Astrocyte (in vitro differentiated cells and primary cell): ENCODE results near the gene CDKN2B. TPM values are rescaled to one million over a fixed set of nuclear protein-coding genes. Genes with fewer than 3 reads are reported as not detected.
A peak's percentile ranks its signal among the peaks of the same experiment; 100 is the strongest.

Source experiments
- DNase-seq: peaks from one replicate; pipeline ENCODE4 v3.0.0-alpha.2; 2010; ENCODE audit warnings: low read depth
- FAIRE-seq: peaks from 2 replicates; lab custom pipeline; 2011; peaks lifted over from hg19 to GRCh38; lab: Jason Lieb, UNC
- H2AFZ ChIP-seq: 2 replicates; pipeline ENCODE4 v1.6.0; 2012; ENCODE audit warnings: low read depth, low read length, inconsistent platforms
- H3K27ac ChIP-seq: 2 replicates; pipeline ENCODE4 v1.5.1; 2011; ENCODE audit warnings: low read depth, low read length, inconsistent platforms
- H3K27me3 ChIP-seq: 2 replicates; pipeline ENCODE4 v1.6.0; 2011; ENCODE audit warnings: low read length, inconsistent platforms; ENCODE audit not compliant: insufficient read depth
- H3K36me3 ChIP-seq: 2 replicates; pipeline ENCODE4 v1.5.1; 2011; ENCODE audit warnings: low read length, inconsistent platforms; ENCODE audit not compliant: insufficient read depth
- H3K4me1 ChIP-seq: 2 replicates; pipeline ENCODE4 v1.5.1; 2011; ENCODE audit warnings: low read length, inconsistent platforms; ENCODE audit not compliant: insufficient read depth
- H3K4me2 ChIP-seq: 2 replicates; pipeline ENCODE4 v1.6.0; 2012; ENCODE audit warnings: low read length, inconsistent platforms
- H3K4me3 ChIP-seq: 2 replicates; pipeline ENCODE4 v1.5.1; 2011; ENCODE audit warnings: low read depth, mild to moderate bottlenecking, low read length, inconsistent platforms; ENCODE audit not compliant: insufficient read depth
- H3K79me2 ChIP-seq: 2 replicates; pipeline ENCODE4 v1.6.0; 2012; ENCODE audit warnings: mild to moderate bottlenecking, low read length, inconsistent platforms; ENCODE audit not compliant: insufficient read depth
- H3K9ac ChIP-seq: 2 replicates; pipeline ENCODE4 v1.6.0; 2012; ENCODE audit warnings: mild to moderate bottlenecking, low read length, inconsistent platforms
- H3K9me3 ChIP-seq: 2 replicates; pipeline ENCODE4 v1.5.1; 2012; ENCODE audit warnings: low read depth, mild to moderate bottlenecking, low read length, inconsistent platforms; ENCODE audit not compliant: insufficient read depth
- H4K20me1 ChIP-seq: 2 replicates; pipeline ENCODE4 v1.6.0; 2012; ENCODE audit warnings: low read length, inconsistent platforms; ENCODE audit not compliant: insufficient read depth
- H3K27ac Mint-ChIP-seq: one replicate; pipeline ENCODE4 v1.8.0; 2021; ENCODE audit warnings: mild to moderate bottlenecking, mixed read lengths; ENCODE audit not compliant: unreplicated experiment
- H3K27me3 Mint-ChIP-seq: one replicate; pipeline ENCODE4 v1.8.0; 2021; ENCODE audit warnings: low read depth, mixed read lengths; ENCODE audit not compliant: unreplicated experiment
- H3K36me3 Mint-ChIP-seq: one replicate; pipeline ENCODE4 v1.8.0; 2021; ENCODE audit warnings: low read depth, mixed read lengths; ENCODE audit not compliant: unreplicated experiment
- H3K4me1 Mint-ChIP-seq: one replicate; pipeline ENCODE4 v1.8.0; 2021; ENCODE audit warnings: low read depth, mixed read lengths; ENCODE audit not compliant: unreplicated experiment
- H3K4me3 Mint-ChIP-seq: one replicate; pipeline ENCODE4 v1.8.0; 2021; ENCODE audit warnings: mild to moderate bottlenecking, moderate library complexity, mixed read lengths; ENCODE audit not compliant: unreplicated experiment
- H3K9me3 Mint-ChIP-seq: one replicate; pipeline ENCODE4 v1.8.0; 2021; ENCODE audit warnings: mild to moderate bottlenecking, mixed read lengths; ENCODE audit not compliant: unreplicated experiment
- EZH2 ChIP-seq: IDR thresholded peaks from 2 replicates; pipeline ENCODE4 v1.6.1; 2012; ENCODE audit warnings: mild to moderate bottlenecking, low read length, inconsistent platforms; ENCODE audit not compliant: insufficient read depth
- total RNA-seq: library from RNA; stranded (reverse); gene quantifications from 2 replicates; pipeline ENCODE4 v1.2.1, GENCODE V29; 2021
- TF ChIP-seq, protein P1 (sequence below): IDR thresholded peaks from 2 replicates; pipeline ENCODE4 v1.5.1; 2011; ENCODE audit warnings: low read depth, mild to moderate bottlenecking, inconsistent platforms, low read length, moderate library complexity; ENCODE audit not compliant: insufficient read depth

The CDKN2B gene
- total RNA-seq, 1 donor from 2014 or later, result 306 TPM

- Histone ChIP-seq H3K4me3 (no peak overlapping the region), H3K36me3 (peaks cover 11% of the 10 kb centered on the region), H3K9me3 (peaks cover 8% of the 10 kb centered on the region), H3K9ac (no peak overlapping the region), H3K27me3 (peaks cover 65% of the 10 kb centered on the region), H2AFZ (no peak overlapping the region), H4K20me1 (peaks cover 62% of the 10 kb centered on the region), H3K4me2 (peak overlapping the region; percentile 71), H3K79me2 (no peaks in the 10 kb centered on the region), H3K27ac (no peak overlapping the region), H3K4me1 (peaks cover 18% of the 10 kb centered on the region)
- Mint-ChIP-seq H3K4me1 (peaks cover 4% of the 10 kb centered on the region), H3K9me3 (peaks cover 31% of the 10 kb centered on the region), H3K36me3 (peaks cover 26% of the 10 kb centered on the region), H3K27ac (peak overlapping the region; percentile 70), H3K4me3 (no peak overlapping the region), H3K27me3 (peaks cover 81% of the 10 kb centered on the region)
- DNase-seq (no peak), FAIRE-seq (no peak)
- no peak for TF ChIP-seq EZH2
Measured at GRCh38 chr9:21969951-21970799, 38.9 kb downstream of the CDKN2B start.

DNA sequence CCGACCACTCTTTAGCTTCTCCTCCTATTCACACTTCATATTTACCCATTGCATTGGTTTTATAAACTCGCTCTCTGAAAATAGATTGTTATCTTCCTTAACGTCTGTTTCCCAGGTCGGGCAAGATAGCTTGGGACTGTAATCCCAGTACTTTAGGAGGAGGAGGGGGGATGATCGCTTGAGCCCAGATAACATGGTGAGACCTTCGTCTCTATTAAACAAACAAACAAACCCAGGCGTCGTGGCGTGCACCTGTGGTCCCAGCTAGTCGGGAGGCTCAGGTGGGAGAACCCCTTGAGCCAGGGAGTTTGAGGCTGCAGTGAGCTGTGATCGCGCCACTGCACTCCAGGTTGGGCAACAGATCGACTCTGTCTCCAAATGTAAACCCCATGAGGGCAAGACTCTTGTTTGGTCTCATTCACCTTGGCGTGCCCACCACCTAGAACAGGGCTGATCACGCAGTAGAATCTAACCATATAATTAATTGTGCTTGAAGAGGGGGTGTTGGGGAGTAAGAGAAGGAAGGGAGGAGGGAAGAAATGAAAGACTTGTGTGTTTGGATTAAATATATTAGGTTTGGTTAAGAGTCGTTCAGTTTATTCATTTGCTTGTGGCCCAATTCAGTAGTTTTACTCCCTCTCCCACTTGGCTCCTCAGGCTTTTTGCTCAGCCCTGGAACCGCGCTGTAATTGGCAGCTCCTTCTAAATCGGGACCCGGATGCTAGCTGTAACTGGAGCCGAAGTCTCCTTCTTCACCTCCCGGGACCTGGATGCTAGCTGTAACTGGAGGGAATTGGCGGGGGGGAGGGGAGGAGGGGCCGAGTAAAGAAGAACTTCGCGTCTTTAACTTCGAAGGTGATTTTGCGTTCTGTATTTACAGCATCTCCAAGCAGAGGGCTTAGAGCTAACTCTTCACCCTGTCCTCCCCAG, 39.8 kb downstream of the CDKN2B start:
- Histone ChIP-seq H3K27me3 (peaks cover 62% of the 10 kb centered on the region), H3K79me2 (no peaks in the 10 kb centered on the region), H3K4me1 (peaks cover 20% of the 10 kb centered on the region), H4K20me1 (peaks cover 55% of the 10 kb centered on the region), H3K4me3 (no peak overlapping the region), H3K9ac (no peak overlapping the region), H3K9me3 (peaks cover 8% of the 10 kb centered on the region), H2AFZ (no peak overlapping the region), H3K27ac (no peak overlapping the region), H3K36me3 (peaks cover 11% of the 10 kb centered on the region), H3K4me2 (peak overlapping the region; percentile 61)
- H3K4me1 Mint-ChIP-seq, result peaks cover 4% of the 10 kb centered on the region
- TF ChIP-seq, protein P1, sequence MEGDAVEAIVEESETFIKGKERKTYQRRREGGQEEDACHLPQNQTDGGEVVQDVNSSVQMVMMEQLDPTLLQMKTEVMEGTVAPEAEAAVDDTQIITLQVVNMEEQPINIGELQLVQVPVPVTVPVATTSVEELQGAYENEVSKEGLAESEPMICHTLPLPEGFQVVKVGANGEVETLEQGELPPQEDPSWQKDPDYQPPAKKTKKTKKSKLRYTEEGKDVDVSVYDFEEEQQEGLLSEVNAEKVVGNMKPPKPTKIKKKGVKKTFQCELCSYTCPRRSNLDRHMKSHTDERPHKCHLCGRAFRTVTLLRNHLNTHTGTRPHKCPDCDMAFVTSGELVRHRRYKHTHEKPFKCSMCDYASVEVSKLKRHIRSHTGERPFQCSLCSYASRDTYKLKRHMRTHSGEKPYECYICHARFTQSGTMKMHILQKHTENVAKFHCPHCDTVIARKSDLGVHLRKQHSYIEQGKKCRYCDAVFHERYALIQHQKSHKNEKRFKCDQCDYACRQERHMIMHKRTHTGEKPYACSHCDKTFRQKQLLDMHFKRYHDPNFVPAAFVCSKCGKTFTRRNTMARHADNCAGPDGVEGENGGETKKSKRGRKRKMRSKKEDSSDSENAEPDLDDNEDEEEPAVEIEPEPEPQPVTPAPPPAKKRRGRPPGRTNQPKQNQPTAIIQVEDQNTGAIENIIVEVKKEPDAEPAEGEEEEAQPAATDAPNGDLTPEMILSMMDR, result no peak
- TF ChIP-seq EZH2, result no peak
- FAIRE-seq (no peak), DNase-seq (no peak)
- H3K4me3 Mint-ChIP-seq, result peak overlapping the region; percentile 6
- peaks cover 26% of the 10 kb centered on the region for H3K36me3 Mint-ChIP-seq
- peaks cover 31% of the 10 kb centered on the region for H3K9me3 Mint-ChIP-seq
- H3K27ac Mint-ChIP-seq, result peak overlapping the region; percentile 77
- H3K27me3 Mint-ChIP-seq, result peaks cover 82% of the 10 kb centered on the region

DNA sequence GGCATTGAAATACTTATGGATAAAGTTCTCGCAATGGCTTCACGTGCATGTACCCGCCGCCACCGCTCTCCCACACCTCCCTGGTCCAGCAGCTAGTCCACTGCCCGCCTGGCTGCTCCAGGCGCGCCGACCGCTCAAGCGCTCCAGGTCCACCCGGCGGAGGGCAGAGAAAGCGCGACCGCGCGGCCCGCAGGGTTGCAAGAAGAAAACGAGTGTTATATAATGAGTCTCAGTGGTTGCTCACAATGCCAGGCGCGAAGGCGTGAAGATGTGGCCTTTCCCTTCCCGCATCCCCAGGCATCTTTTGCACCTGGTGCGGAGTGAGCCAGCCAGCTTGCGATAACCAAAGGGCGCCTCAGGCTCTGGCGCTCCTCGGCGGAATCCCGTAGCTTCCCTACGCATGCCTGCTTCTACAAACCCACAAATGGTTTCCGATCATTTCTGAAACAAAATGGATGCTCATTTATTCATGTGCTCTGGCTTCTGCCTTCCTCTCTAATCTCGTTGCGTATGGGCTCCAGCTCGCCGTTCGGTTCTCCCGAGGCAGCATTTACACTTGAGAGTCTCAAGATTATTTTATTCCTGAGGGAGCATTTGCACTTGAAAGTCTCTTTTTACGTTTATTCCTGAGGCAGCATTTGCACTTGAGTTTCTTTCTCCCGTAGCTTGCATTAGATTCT, 40.6 kb downstream of the CDKN2B start:
- H3K36me3 ChIP-seq, result peaks cover 11% of the 10 kb centered on the region
- Mint-ChIP-seq H3K27me3 (peaks cover 86% of the 10 kb centered on the region), H3K36me3 (peaks cover 26% of the 10 kb centered on the region), H3K27ac (peak overlapping the region; percentile 77), H3K4me3 (peak overlapping the region; percentile 28), H3K4me1 (peaks cover 2% of the 10 kb centered on the region), H3K9me3 (peaks cover 33% of the 10 kb centered on the region)
- TF ChIP-seq EZH2, result peak; percentile 39
- TF ChIP-seq, protein P1, result no peak
- no peak overlapping the region for H3K9ac ChIP-seq
- H3K27me3 ChIP-seq, result peaks cover 54% of the 10 kb centered on the region
- H3K4me1 ChIP-seq, result peaks cover 20% of the 10 kb centered on the region
- peak overlapping the region; percentile 61 for H3K4me2 ChIP-seq
- FAIRE-seq (no peak), DNase-seq (no peak)
- peaks cover 8% of the 10 kb centered on the region for H3K9me3 ChIP-seq
- no peak overlapping the region for H3K27ac ChIP-seq
- peaks cover 47% of the 10 kb centered on the region for H4K20me1 ChIP-seq
- H3K79me2 ChIP-seq, result no peaks in the 10 kb centered on the region
- peak overlapping the region; percentile 34 for H3K4me3 ChIP-seq
- no peak overlapping the region for H2AFZ ChIP-seq
